Mucosa of descending colon (tissue), 3 donors: ENCODE results near the gene LETM1. TPM values are rescaled to one million over a fixed set of nuclear protein-coding genes. Genes with fewer than 3 reads are reported as not detected.

Experiments used
- ATAC-seq: fragments of 200-7000 bp; cut with Tn5 transposase; one replicate; pipeline ENCODE4 v1.9.1; 2020; ENCODE audit warnings: mild to moderate bottlenecking, moderate library complexity
- DNase-seq, 3 donors: peaks; one replicate each; pipeline ENCODE4 v3.0.0-alpha.2; 2020
- H3K36me3 ChIP-seq: fragments of 200-600 bp; one replicate; pipeline ENCODE4 v1.8.0; 2021; ENCODE audit warnings: low read depth, mild to moderate bottlenecking
- H3K4me1 ChIP-seq: fragments of 200-600 bp; one replicate; pipeline ENCODE4 v1.8.0; 2021; ENCODE audit warnings: low read depth, mild to moderate bottlenecking
- H3K4me3 ChIP-seq: fragments of 200-600 bp; one replicate; pipeline ENCODE4 v1.8.0; 2021; ENCODE audit warnings: mild to moderate bottlenecking
- H3K9me3 ChIP-seq: fragments of 200-600 bp; one replicate; pipeline ENCODE4 v1.8.0; 2021; ENCODE audit warnings: mild to moderate bottlenecking
- intact Hi-C, 2 donors: fragments of 100-400 bp; cut with DNase I in 1 of 2; cut with micrococcal nuclease in 1 of 2; formaldehyde crosslinking; loops; one replicate each; pipeline versions ENCODE4 v1.11.0 to v1.11.1; 2022; cut with DNase I, micrococcal nuclease
- total RNA-seq, 3 donors: library from RNA; stranded (reverse); fragmentation: NEBNext Ultra II Directional in 2 of 3; extraction: Animal tissue kit (Norgen Biotek cat#: 25700) in 2 of 3; gene quantifications; one replicate each; pipeline versions ENCODE4 v1.2.1 to v1.2.4, GENCODE V29; 2021 to 2023
- TF ChIP-seq, protein P1 (sequence below): fragments of 200-600 bp; IDR thresholded peaks from one replicate; pipeline ENCODE4 v1.8.0; 2022; ENCODE audit warnings: antibody characterized with exemption, mild to moderate bottlenecking
- donor health status: DM: no; HTN: no; CAD: no; lungs with moderate emphysema.
- donor health status: DM: no; HTN: no; CAD: no.
- donor health status: DM: no; HTN: yes; CAD: no.

The LETM1 gene
- total RNA-seq, 3 donors from 2014 or later = 85.5 to 160 (median 133) TPM

DNA sequence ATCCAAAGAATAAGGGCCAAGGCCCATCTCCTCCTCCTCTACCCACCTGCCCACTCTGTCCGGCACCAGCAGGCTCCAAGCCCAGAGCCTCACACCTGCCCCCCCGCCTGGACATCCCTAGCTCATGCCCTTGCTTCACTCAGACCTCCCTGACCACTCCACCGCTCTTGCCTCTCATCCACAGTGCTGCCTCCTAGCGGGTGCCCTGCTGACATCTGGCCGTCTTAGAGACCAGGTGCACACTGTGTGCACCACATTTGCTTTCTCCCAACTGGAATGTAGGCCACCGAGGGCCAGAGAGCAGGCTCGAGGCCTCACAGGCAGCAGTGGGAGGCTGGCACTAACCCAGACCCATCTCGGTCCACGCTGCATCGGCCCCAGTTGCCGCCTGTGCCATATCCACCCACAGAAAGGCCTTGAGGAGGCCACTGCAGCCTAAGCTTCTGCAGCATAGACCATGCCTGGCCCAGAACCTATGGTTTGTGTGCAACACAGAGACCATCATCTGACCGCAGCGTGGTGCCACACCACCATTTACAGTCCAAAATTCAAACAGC lies 13.5 kb downstream of the LETM1 start:
- H3K36me3 ChIP-seq = no peaks in the 10 kb centered on the region
- intact Hi-C loops = no loop called here
- ATAC-seq = no peak

DNA sequence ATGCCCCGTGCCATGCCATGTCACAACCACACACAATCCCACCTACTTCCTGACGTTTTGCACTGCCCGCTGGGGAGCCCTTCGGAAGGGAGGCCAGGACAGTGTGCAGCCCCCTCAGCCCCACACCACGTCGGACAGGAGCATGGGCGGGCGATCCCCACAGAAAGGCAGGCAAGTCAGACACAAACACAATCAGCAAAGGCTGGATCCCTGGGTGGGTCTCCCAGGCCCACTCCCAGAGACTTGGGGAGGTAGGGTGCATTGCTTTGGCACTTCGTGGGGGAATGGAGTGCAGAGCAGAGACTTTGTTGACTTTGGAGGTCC lies 14.1 kb downstream of the LETM1 start:
- H3K36me3 ChIP-seq = no peaks in the 10 kb centered on the region
- H3K9me3 ChIP-seq = no peaks in the 10 kb centered on the region
- TF ChIP-seq, protein P1, sequence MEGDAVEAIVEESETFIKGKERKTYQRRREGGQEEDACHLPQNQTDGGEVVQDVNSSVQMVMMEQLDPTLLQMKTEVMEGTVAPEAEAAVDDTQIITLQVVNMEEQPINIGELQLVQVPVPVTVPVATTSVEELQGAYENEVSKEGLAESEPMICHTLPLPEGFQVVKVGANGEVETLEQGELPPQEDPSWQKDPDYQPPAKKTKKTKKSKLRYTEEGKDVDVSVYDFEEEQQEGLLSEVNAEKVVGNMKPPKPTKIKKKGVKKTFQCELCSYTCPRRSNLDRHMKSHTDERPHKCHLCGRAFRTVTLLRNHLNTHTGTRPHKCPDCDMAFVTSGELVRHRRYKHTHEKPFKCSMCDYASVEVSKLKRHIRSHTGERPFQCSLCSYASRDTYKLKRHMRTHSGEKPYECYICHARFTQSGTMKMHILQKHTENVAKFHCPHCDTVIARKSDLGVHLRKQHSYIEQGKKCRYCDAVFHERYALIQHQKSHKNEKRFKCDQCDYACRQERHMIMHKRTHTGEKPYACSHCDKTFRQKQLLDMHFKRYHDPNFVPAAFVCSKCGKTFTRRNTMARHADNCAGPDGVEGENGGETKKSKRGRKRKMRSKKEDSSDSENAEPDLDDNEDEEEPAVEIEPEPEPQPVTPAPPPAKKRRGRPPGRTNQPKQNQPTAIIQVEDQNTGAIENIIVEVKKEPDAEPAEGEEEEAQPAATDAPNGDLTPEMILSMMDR = no peak
- peaks cover 9% of the 10 kb centered on the region for H3K4me1 ChIP-seq
- no peak overlapping the region for H3K4me3 ChIP-seq
- no peak for ATAC-seq
- intact Hi-C loops = no loop called here
- no peak for DNase-seq

More for the DNA sequence above, 13.5 kb downstream of the LETM1 start:
- no peaks in the 10 kb centered on the region for H3K9me3 ChIP-seq
- TF ChIP-seq, protein P1 = no peak
- peaks cover 9% of the 10 kb centered on the region for H3K4me1 ChIP-seq
- DNase-seq = no peak
- no peak overlapping the region for H3K4me3 ChIP-seq

GRCh38 chr4:1841201-1841886 lies 14.6 kb downstream of the LETM1 start:
- TF ChIP-seq, protein P1 = no peak
- no peak overlapping the region for H3K4me3 ChIP-seq
- intact Hi-C loops = no loop called here
- DNase-seq (no peak), ATAC-seq (no peak)
- peaks cover 9% of the 10 kb centered on the region for H3K4me1 ChIP-seq
- no peaks in the 10 kb centered on the region for H3K36me3 ChIP-seq
- H3K9me3 ChIP-seq = no peaks in the 10 kb centered on the region

DNA sequence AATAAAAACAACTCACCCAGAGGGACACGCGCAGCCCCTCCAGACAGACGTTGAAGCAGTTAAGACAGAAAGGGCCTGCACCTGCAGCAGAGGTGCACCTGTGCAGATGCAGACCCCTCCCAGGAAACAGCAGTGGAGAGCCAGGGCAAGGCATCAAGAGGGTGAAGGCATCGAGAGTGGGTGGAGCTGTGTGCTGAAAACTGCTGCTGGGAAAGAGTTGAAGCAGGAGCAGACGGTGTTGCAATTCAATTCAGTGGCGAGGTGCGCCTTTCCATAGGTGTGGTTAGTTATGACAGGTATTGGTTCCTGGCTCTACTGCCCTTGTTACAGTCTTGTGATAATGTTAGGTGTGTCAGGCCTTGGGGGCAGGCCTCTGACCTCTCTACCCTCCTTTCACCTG lies 16.7 kb downstream of the LETM1 start:
- ATAC-seq (peak; percentile 97), DNase-seq (peak in 2 of 3 donors; percentile 47 to 73)
- Histone ChIP-seq H3K4me1 (peaks cover 9% of the 10 kb centered on the region), H3K4me3 (no peak overlapping the region), H3K36me3 (peaks cover 4% of the 10 kb centered on the region), H3K9me3 (no peaks in the 10 kb centered on the region)
- intact Hi-C loops = no loop called here
- TF ChIP-seq, protein P1 = no peak

DNA sequence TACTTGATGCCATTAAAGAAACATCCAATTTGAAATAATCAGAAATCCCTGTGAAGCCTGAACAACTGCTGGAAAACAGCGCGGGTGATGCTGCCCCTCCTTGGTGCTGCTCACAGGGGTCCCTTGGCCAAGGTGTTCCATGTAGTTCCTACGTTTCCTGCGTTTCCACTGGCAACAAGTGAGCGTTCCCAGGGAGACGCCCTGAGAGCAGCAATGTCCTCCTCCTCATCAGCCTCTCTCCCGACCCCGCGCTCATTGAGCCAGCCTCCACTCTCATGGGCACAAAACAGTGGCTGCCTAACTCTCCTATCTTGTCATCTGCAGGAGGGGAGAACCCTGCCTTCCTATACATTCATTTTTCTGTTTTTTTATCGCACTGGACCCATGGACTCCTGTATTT lies 18.9 kb downstream of the LETM1 start:
- peaks cover 9% of the 10 kb centered on the region for H3K4me1 ChIP-seq
- H3K9me3 ChIP-seq = no peaks in the 10 kb centered on the region
- DNase-seq (no peak), ATAC-seq (no peak)
- H3K36me3 ChIP-seq = peaks cover 12% of the 10 kb centered on the region
- H3K4me3 ChIP-seq = no peak overlapping the region
- intact Hi-C loops = no loop called here
- TF ChIP-seq, protein P1 = no peak
